Left hindlimb (tissue), 1 donor: ENCODE data around the gene GPR65.
"Not testable (repeated sequence)": the region's sequence is repeated elsewhere in the genome, so short reads cannot be mapped to it uniquely, and the experiment has no call there.

Source experiments
- DNase-seq: peaks from one replicate; pipeline ENCODE4 v3.0.0-alpha.2; 2018

The GPR65 gene

GRCh38 chr14:88005978-88006851 is 1.3 kb downstream of the GPR65 start:
- no peak for DNase-seq

- no peak for DNase-seq
Measured at GRCh38 chr14:88007608-88008007, 2.7 kb downstream of the GPR65 start.

GRCh38 chr14:88008039-88008742 is 3.3 kb downstream of the GPR65 start:
- DNase-seq, result no peak

- DNase-seq, result no peak
Measured at GRCh38 chr14:88009486-88009885, 4.6 kb downstream of the GPR65 start.

GRCh38 chr14:88010331-88010730 is 5.4 kb downstream of the GPR65 start:
- DNase-seq, result no peak

GRCh38 chr14:88012495-88012894 is 7.6 kb downstream of the GPR65 start:
- DNase-seq, result no peak

GRCh38 chr14:88013750-88014349 is 8.9 kb downstream of the GPR65 start:
- DNase-seq, result peak; percentile 57

GRCh38 chr14:88016768-88017167 is 11.8 kb downstream of the GPR65 start:
- DNase-seq, result no peak

GRCh38 chr14:88017535-88017934 is 12.6 kb downstream of the GPR65 start:
- no peak for DNase-seq

GRCh38 chr14:88023658-88024187 is 18.8 kb downstream of the GPR65 start:
- DNase-seq, result no peak

- DNase-seq, result not testable (repeated sequence)
Measured at GRCh38 chr14:88024252-88025086, 19.5 kb downstream of the GPR65 start.

GRCh38 chr14:88025313-88025712 is 20.4 kb downstream of the GPR65 start:
- DNase-seq, result no peak

GRCh38 chr14:88026890-88027289 is 22.0 kb downstream of the GPR65 start:
- no peak for DNase-seq

- no peak for DNase-seq
Measured at GRCh38 chr14:88029500-88029899, 24.6 kb downstream of the GPR65 start.

GRCh38 chr14:88030079-88030478 is 25.1 kb downstream of the GPR65 start:
- DNase-seq, result no peak

- DNase-seq, result no peak
Measured at GRCh38 chr14:88030892-88031291, 26.0 kb downstream of the GPR65 start.

GRCh38 chr14:88032373-88032772 is 27.4 kb downstream of the GPR65 start:
- DNase-seq, result no peak

GRCh38 chr14:88034076-88034475 is 29.1 kb downstream of the GPR65 start:
- DNase-seq, result no peak

GRCh38 chr14:88036422-88036821 is 31.5 kb downstream of the GPR65 start:
- no peak for DNase-seq

- DNase-seq, result no peak
Measured at GRCh38 chr14:88037325-88037724, 32.4 kb downstream of the GPR65 start.

GRCh38 chr14:88039197-88039596 is 34.3 kb downstream of the GPR65 start:
- no peak for DNase-seq

- no peak for DNase-seq
Measured at GRCh38 chr14:88040146-88040545, 35.2 kb downstream of the GPR65 start.
